H1 (cell line): Measurements from ENCODE around the gene PSORS1C1. TPM values are rescaled to one million over a fixed set of nuclear protein-coding genes. Genes with fewer than 3 reads are reported as not detected.

ENCODE experiments used
- CHD7 ChIP-seq: fragments of 300-600 bp; sonication (generic); IDR thresholded peaks from 2 replicates; pipeline ENCODE4 v1.7.1; 2012; ENCODE audit warnings: low read length, moderate library complexity, mild to moderate bottlenecking, inconsistent platforms; ENCODE audit not compliant: insufficient replicate concordance
- EZH2 ChIP-seq: fragments of 200-600 bp; sonication (generic); IDR thresholded peaks from 2 replicates; pipeline ENCODE4 v1.7.1; 2012; ENCODE audit warnings: low read depth, mild to moderate bottlenecking, moderate library complexity, low read length, inconsistent platforms; ENCODE audit not compliant: severe bottlenecking
- POLR2AphosphoS5 ChIP-seq: IDR thresholded peaks from 2 replicates; pipeline ENCODE4 v1.6.1; 2011; ENCODE audit warnings: low read depth, low read length
- SIRT6 ChIP-seq: IDR thresholded peaks from one replicate; pipeline ENCODE4 v1.7.1; 2012; ENCODE audit warnings: low read length, inconsistent platforms
- polyA plus RNA-seq, 7 experiments: library from polyadenylated mRNA; depleted of rRNA in 3 of 7; stranded (reverse) in 5 of 7; unstranded in 2 of 7; fragments of >200 nt in 5 of 7; fragments of 200-250 nt in 2 of 7; gene quantifications; 1 replicate in 5 of 7; 2 replicates in 1 of 7; 4 replicates in 1 of 7; pipeline versions ENCODE4 v1.2.1 to v1.2.3, GENCODE V29; 2011 to 2013; ENCODE audit warnings: missing spikeins in 2 of 7, mixed read lengths in 2 of 7
- total RNA-seq: library from RNA; stranded (reverse); fragmentation: NEBNext Ultra II Directional; extraction: Animal tissue kit (Norgen Biotek cat#: 25700); gene quantifications from 2 replicates; pipeline ENCODE4 v1.2.1, GENCODE V29; 2021

Gene PSORS1C1
- total and polyA plus RNA-seq, 2 of the 8 experiments (the other 6 are each of a cell fraction or from before 2014, with no cell fraction given), result 0.12 to 0.52 TPM

- no peak for TF ChIP-seq CHD7
- no peak for TF ChIP-seq POLR2AphosphoS5
- no peak for TF ChIP-seq EZH2
- TF ChIP-seq SIRT6, result no peak
Measured at GRCh38 chr6:31103136-31103535, 11.5 kb upstream of the PSORS1C1 start (continued).
